ENCODE measurements around the gene ALOX15B. TPM values are rescaled to one million over a fixed set of nuclear protein-coding genes. Genes with fewer than 3 reads are reported as not detected.

ALOX15B gene
- total and polyA plus RNA-seq, 4 donors: 0.16 to 1.0 (median 0.56) TPM

- WGBS: 95% methylated on average over 6 of the region's 6 CpGs
- DNase-seq (ENCODE audit: low spot score): no peak
- TF ChIP-seq MAX (IDR thresholded peaks at IDR 0.05) (no peak), REST (IDR thresholded peaks at IDR 0.05) (no peak), ATF3 (IDR thresholded peaks at IDR 0.05) (no peak), JUND (IDR thresholded peaks at IDR 0.05) (no peak), EGR1 (IDR thresholded peaks at IDR 0.05; ENCODE audit: low read depth in 2 of 2) (no peak), YY1 (IDR thresholded peaks at IDR 0.05) (no peak), RXRA (IDR thresholded peaks at IDR 0.05) (no peak), HNF4G (IDR thresholded peaks at IDR 0.05) (no peak), RAD21 (IDR thresholded peaks at IDR 0.05) (no peak), HNF4A (conservative IDR thresholded peaks at IDR 0.05) (no peak), CTCF (IDR thresholded peaks at IDR 0.05; ENCODE audit: low read depth, low read length, missing input control) (no peak), TAF1 (conservative IDR thresholded peaks at IDR 0.05) (no peak), SP1 (IDR thresholded peaks at IDR 0.05) (no peak), GABPA (IDR thresholded peaks at IDR 0.05 in 1 of 2, conservative IDR thresholded peaks at IDR 0.05 in 1 of 2) (no peak)
- no peaks in the 10 kb centered on the region for H3K36me3 ChIP-seq (ENCODE audit: control insufficient read depth in 4 of 4, insufficient read depth in 3 of 4, low read depth in 1 of 4, low read length in 3 of 4)
- peaks cover 2 to 18% (median 12%) of the 10 kb centered on the region in 4 donors for H3K4me1 ChIP-seq (ENCODE audit: control insufficient read depth in 4 of 4, insufficient read depth in 4 of 4, low read length in 3 of 4)
- H3K27me3 ChIP-seq (ENCODE audit: control insufficient read depth in 4 of 4, insufficient read depth in 4 of 4, low read length in 3 of 4): peaks cover 2 to 21% (median 8%) of the 10 kb centered on the region in 4 donors
- no peak overlapping the region for H3K9ac ChIP-seq (ENCODE audit: low read depth in 1 of 2, low read length in 2 of 2)
- no peak overlapping the region for H3K4me3 ChIP-seq (ENCODE audit: low read depth in 1 of 3, low read length in 3 of 3)
- no peaks in the 10 kb centered on the region for H3K9me3 ChIP-seq (ENCODE audit: control insufficient read depth in 4 of 4, low read length in 3 of 4)
- H3K27ac ChIP-seq (ENCODE audit: low read depth in 1 of 2, low read length in 2 of 2): no peak overlapping the region
These were observed 34.0 kb upstream of the ALOX15B start for GRCh38 chr17:8004899-8005298.

GRCh38 chr17:8005357-8005756 lies 33.5 kb upstream of the ALOX15B start:
- Histone ChIP-seq H3K9ac (ENCODE audit: low read depth in 1 of 2, low read length in 2 of 2) (no peak overlapping the region), H3K27me3 (ENCODE audit: control insufficient read depth in 4 of 4, insufficient read depth in 4 of 4, low read length in 3 of 4) (peaks cover 2 to 19% (median 8%) of the 10 kb centered on the region in 4 donors), H3K27ac (ENCODE audit: low read depth in 1 of 2, low read length in 2 of 2) (no peak overlapping the region), H3K9me3 (ENCODE audit: control insufficient read depth in 4 of 4, low read length in 3 of 4) (no peaks in the 10 kb centered on the region), H3K4me3 (ENCODE audit: low read depth in 1 of 3, low read length in 3 of 3) (no peak overlapping the region), H3K36me3 (ENCODE audit: control insufficient read depth in 4 of 4, insufficient read depth in 3 of 4, low read depth in 1 of 4, low read length in 3 of 4) (no peaks in the 10 kb centered on the region), H3K4me1 (ENCODE audit: control insufficient read depth in 4 of 4, insufficient read depth in 4 of 4, low read length in 3 of 4) (peaks cover 2 to 18% (median 12%) of the 10 kb centered on the region in 4 donors)
- WGBS: 96% methylated on average over 1 of the region's 1 CpG
- DNase-seq (ENCODE audit: low spot score): no peak
- TF ChIP-seq RAD21 (IDR thresholded peaks at IDR 0.05) (no peak), JUND (IDR thresholded peaks at IDR 0.05) (no peak), FOXA1 (IDR thresholded peaks at IDR 0.05) (no peak), CTCF (IDR thresholded peaks at IDR 0.05; ENCODE audit: low read depth, low read length, missing input control) (no peak), ZBTB33 (IDR thresholded peaks at IDR 0.05) (no peak), FOXA2 (IDR thresholded peaks at IDR 0.05) (no peak), EGR1 (IDR thresholded peaks at IDR 0.05; ENCODE audit: low read depth in 2 of 2) (no peak), SP1 (IDR thresholded peaks at IDR 0.05) (no peak), NR2F2 (IDR thresholded peaks at IDR 0.05) (no peak), GABPA (IDR thresholded peaks at IDR 0.05 in 1 of 2, conservative IDR thresholded peaks at IDR 0.05 in 1 of 2) (no peak), TAF1 (conservative IDR thresholded peaks at IDR 0.05) (no peak), REST (IDR thresholded peaks at IDR 0.05) (no peak)

All from liver (tissue), 9 donors.